Colon (tissue), 2 donors: Measurements from ENCODE around the gene GLB1L3.
"Not testable (repeated sequence)": the region's sequence is repeated elsewhere in the genome, so short reads cannot be mapped to it uniquely, and the experiment has no call there.

Source experiments
- FAIRE-seq: peaks from 2 replicates; lab custom pipeline; 2012; peaks lifted over from hg19 to GRCh38; lab: Jason Lieb, UNC
- donor health status: control.
- donor health status: control.

The GLB1L3 gene

DNA sequence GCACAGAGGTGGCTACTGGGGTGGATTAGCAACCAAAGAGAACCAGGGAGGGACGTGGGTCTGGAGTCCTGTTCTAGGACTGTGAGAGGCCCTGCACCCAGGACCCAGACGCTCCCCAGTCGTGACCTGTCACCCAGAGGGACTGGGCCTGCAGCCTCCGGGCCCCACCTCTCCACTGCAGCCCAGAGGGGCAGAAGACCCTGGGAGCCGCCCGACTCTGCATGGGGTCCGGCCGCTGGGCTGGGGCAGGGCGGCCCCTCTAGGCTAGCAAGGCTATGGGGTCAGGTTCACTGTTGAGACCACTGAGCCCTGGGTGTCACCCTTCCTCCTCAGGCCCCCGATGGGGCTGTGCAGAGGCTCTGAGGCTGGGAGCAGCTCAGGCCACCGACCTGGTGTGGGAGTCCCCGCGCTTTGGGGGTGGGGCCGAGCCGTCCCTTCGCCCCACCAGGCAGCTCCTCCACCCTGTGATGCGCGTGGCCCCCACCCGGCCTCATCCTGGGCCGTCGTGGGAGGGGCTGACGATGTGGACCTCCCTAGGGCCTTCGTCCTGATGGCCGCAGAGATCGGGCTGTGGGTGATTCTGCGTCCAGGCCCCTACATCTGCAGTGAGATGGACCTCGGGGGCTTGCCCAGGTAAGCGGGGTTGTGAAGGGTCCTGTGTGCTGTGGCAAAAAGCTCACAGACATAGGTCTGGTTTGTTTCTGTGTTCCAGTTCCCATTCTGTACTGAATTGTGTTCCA, 68.5 kb downstream of the GLB1L3 start:
- not testable (repeated sequence) for FAIRE-seq

DNA sequence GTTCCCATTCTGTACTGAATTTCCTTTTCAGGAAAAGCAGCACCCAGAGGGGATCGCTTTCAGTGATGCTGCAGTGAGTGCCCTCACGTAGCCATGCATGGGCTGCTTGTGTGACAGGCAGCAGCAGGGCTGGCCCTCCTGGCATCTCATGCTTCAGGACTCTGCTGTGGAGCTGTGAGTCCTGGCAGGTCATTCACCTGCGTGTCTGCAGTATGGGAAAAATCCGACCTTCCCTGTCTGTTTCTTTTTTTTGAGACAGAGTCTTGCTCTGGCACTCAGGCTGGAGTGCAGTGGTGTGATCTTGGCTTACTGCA, 69.0 kb downstream of the GLB1L3 start:
- FAIRE-seq = no peak

DNA sequence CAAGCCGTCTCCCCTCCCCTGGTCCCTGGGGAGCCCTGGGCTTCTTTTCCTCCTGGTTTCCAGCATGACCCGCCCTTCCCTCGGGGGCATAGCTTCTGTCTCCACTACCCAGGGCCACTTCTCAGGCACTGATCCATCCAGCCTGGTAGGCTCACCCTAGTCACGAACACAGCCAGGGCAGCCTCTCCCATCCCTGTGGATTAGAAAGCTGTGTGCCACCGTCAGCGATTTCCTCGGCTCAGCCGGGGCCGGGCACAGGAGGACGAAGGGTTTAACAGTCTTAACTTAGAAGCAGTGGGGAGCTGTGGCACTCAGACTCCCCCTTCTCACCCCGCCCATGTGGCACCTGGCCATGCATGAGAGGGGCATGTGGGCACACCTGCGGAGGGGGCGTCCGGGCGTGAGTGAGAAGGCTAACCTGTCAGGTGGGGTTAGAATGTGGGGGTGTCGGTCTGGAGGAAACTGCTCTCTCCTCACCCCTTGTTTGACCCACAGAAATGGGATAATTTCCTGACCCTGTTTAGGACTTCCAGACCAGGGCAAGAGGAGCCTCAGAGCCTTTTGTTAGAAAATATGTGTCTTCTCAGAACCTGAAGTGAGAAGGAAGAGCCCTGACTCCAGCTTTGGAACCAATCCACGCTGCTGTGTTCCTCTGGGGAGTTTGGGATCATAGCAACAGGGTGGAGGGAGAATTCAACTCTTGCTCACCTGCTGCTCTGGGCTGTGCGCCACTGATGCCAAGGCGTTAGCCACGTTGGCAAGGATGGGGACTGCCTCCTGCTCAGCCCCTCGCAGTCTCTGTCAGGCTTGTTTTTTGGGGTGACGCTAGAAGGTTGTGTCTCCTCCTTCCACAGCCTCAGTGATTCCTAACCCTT, 70.2 kb downstream of the GLB1L3 start:
- no peak for FAIRE-seq

DNA sequence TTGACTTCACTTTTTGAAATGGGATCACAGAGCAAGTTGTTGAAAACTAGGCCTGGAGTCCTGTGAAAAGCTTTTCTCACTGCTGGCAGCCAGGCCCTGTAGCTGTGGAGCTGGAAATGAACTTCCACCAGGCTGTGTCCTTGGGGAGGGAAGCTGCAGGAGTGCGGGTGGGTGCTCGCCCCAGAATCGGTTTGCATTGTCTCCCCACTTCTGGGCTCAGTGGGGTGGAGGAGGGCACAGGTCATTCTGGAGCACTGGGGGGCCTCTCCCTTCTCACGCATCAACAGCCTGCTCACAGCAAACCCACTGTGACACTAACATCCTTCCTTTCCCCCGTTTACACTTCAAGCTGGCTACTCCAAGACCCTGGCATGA, 70.8 kb downstream of the GLB1L3 start:
- no peak for FAIRE-seq

DNA sequence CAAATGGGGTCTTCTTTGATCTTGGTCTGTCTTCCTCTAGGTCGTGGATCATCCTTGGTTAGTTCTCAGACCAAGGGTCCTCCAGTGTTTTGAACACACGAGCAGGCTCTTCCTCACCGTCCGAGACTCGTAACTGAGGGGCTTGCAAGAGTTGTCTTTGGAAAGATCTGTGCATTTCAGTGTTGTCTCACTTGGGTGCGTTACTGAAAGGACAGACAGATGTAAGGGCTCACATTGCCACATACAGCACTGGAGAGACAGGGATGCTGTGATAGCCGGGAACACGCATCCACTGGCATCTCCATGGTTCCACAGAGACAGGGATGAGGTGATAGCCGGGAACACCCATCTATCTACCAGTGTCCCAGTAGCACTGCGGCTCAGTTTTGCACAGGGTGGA, 71.3 kb downstream of the GLB1L3 start:
- FAIRE-seq = no peak

DNA sequence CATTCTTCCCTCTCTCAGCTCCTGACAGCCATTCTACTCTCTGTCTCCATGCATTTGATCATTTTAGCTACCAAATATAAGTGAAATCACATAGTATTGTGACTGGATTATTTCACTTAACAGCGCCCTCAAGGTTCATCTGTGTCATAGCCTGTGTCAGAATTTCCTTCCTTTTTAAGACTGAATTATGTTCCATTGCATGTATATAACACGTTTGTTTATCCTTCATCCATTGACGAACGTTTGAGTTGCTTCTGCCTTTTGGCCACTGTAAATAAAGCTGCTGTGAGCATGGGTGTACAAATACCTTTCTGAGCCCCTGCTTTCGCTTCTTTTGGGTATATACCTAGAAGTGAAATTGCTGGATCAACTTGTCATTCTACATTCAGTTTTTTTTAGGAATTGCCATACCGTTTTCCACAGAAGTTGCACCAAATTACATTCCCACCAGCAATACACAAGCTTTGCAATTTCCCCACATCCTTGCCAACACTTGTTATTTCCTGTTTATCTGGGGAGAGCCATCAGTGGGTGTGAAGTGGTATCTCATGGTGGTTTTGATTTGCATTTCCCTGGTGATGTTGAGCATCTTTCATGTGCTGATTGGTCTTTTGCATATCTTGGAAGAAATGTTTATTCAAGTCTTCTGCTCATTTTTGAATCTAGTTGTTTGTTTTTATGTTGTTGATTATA, 73.1 kb downstream of the GLB1L3 start:
- no peak for FAIRE-seq

DNA sequence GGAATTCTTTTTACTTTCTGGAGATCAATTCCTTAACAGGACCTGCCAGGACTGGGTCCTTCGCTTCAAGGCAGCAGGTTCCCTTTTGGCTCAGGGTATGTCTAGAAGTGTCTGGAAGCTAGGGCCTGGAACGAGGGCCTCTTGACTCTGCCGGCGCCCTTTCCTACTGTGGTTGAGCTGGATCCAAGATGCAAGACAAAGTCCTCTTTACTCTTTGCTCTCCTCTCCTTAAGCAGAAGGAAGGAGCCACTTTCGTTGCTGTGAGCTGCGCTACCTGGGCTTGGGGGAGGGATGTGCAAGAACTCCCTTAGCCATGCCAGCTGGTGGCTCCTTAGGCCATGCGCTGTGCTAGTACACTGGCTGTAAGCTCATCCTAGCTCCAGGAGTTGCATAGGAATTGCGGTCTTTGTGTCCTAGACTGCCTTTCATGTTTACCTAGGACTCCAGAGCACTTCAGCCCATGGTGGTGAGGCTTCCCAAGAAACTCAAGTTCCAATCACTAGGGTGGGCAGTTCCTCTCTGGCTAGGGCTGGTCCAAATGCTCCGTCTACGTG, 73.7 kb downstream of the GLB1L3 start:
- no peak for FAIRE-seq

DNA sequence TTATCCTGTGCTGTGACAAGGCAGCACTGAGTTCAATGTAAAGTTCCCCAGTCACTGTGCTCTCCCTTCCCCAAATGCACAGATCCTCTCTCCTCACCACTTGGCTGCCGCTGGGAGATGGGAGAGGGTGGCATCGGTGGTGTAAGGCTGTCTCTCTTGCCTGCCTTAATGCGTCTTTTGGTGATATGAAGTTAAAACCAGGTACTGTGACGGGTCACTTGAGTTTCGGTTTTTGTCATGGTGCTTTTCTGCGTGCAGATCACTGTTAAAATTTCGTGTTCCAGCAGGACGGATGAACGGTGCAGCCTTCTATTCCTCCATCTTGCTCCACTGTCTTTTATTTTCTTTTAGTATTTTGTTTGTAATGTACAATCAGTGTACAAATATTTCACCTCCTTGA, 74.2 kb downstream of the GLB1L3 start:
- no peak for FAIRE-seq

DNA sequence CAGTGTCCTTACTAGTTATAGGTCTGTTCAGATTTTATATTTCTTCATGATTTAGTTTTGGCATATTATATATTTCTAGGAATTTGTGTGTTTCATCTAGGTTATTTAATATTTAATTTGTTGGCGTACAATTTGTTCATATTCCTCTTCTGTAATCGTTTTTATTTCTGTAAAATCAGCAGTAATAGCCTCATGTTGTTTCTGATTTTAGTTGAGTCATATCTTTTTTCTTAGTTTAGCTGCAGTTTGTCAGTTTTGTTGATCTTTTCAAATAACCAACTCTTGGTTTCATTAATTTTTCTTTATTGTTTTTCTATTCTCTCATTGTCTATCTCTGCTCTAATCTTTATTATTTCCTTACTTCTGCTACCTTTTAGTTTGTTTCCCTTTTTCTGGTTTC, 75.9 kb downstream of the GLB1L3 start:
- FAIRE-seq = no peak

DNA sequence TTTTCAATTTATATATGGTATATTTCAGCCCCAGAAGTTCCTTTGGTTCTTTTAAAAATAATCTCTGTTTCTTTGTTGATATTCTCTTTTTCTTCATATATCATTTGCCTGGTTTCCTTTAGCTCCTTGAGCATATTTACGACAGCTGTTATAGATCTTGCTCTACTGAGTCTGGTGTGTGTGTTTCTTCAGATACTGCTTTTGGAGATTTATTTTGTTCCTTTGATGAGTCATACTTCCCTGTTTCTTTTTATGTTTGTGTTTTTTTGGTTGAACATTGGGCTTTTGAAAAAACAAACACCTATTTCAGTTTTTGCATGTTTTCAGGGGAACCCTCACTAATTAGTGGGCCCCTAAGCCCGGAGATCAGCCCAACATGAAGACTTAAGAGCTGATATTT, 79.0 kb downstream of the GLB1L3 start:
- FAIRE-seq = no peak

DNA sequence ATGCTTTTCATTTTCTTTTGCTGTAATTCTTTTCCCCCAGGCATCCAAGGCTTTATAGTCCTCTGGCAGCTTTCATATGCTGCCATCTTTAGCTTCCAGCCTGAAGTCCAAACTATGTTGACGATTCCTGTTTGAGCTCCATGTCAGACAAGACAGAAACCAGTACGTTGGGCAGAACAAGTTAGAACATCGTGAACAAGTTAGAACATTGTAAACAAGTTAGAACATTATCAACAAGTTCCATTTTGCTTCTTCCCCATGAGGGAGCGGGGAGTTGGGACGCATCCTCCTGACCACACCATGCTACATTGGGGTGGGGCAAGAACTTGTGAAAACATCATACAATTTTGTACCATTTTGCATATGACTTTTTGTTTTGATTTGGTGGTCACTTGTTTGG, 79.5 kb downstream of the GLB1L3 start:
- no peak for FAIRE-seq

DNA sequence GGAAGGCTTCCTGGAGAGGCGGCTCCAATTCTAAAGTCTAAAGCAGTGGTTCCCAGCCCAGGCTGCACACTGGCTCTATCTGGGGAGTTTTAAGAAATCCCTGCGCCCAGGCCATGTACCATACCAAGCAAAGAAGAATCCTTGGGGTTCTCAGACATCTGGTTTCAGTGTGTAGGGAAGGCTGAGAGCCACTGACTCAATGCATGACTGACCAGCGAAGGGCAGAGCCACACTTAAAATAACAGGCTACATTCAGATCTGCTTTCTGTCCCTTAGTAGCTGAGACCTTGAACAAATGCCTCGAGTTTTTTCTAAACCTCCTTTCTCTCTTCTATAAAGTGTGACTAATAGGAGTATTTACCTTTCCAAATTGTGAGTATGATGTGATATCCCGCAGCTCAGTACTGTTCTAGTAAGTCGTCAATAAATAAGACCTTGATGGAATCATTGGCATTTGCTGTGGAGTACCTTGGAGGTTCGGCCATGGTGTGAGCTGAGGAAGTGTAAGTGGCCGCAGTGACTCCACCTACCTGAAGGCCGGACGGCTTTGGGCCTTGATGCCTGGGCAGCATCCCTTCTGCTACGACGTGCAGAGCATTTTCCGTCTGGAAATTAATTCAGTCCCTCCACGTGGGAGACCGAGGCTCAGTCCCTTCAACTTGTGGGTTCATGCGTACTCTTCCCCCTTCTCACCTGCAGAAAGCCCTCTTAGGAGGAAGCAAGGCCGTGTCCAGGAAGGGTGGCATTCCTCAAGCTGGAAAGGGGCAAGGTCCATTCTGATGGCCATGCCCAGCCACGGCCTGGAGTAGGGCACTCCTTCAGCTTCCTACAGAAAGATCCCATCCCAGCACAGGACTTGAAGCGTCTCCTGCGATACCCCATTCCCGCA, 80.7 kb downstream of the GLB1L3 start:
- no peak for FAIRE-seq

DNA sequence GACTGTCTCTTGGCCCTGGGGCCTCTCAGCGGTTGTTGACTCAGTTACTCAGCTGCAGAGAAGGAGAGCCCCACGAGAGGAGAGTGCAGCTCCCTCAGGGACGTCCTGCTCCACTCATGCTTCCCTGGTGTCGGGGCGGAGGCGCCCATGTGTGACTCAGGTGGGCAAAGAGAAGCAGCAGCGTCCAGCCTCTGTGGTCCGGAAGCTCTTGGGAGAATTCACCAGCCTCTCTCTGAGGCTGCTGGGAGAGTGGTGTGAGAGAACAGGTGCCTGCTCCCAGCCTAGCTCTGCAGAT, 81.3 kb downstream of the GLB1L3 start:
- no peak for FAIRE-seq

DNA sequence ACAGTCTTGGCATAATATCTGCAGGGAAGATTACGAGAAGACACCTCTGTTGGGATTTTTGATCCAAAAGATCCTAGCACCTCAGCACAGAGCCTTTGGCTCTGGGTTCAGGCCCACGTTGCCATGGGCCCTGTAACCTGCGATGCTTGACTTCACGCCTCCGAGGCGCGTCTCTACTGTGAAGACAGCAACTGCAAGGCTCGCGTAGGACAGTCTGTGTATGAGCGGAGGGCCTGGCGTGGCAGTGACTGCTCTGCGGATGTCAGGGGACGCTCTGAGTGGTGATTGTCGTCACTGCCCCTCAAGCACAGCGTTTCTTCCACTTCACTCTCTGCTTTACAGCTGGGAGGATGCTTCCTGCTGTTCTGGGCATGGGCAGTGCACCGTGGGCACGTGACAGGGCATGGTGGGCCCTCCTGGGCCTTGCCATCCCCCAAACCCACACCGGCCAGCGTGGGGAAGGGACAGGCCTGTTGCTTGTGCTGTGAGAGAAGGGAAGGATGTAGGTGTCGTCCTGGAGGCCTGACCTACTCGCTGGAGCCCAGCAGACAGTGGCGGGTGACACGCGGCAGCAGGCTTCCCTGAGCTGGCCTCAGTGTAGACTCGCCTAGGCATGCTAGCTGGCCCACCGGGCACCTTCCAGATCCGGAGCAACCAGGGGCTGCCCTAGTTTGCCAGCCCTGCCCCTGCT, 82.1 kb downstream of the GLB1L3 start:
- FAIRE-seq = no peak

DNA sequence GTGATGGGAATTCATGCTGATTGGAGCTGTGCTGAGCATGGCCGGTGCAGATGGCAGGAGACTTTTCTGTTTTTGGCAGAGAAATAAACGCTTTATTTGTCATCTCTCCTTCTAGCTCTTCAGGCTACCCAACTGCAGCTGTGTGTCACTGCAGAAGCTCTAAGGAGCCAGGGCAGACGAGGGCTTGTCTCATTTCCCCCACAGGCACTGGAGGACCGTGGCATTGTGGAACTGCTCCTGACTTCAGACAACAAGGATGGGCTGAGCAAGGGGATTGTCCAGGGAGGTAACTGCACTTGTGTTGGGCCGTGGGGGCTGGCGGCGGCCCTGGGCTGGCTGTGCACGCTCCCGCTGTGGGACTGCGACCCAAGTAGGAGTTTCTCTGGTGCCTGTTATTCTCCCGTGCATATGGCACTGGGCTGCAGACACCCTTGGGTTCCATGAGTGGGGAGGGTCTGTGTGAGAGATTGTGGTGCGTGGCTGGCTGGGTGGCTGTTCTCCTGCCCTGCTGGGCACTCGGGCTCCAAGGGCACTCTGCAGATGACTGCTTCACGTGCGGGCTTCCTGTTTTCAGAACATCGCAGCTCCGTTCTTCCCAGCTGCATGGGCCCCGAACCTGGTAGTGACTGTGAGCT, 82.8 kb downstream of the GLB1L3 start:
- FAIRE-seq = no peak

DNA sequence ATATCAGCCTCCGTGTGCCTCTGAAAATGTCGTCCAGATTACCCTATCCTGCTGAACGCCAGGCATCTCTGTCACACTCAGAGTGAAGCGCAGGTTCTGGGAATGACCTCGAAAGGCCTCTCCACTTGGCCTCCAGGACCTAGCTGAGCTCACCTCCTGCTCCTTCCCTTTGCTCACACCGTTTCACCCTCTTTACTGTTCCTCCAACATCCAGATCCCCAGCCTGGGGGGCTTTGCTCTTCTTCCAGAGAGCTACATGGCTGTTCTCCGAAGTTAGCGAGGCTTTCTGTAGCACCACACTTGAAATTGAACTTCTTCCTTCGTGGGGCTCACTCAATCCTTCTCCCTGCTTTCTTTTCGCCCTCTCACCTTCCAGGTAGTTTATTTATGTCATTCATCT, 83.5 kb downstream of the GLB1L3 start:
- no peak for FAIRE-seq

DNA sequence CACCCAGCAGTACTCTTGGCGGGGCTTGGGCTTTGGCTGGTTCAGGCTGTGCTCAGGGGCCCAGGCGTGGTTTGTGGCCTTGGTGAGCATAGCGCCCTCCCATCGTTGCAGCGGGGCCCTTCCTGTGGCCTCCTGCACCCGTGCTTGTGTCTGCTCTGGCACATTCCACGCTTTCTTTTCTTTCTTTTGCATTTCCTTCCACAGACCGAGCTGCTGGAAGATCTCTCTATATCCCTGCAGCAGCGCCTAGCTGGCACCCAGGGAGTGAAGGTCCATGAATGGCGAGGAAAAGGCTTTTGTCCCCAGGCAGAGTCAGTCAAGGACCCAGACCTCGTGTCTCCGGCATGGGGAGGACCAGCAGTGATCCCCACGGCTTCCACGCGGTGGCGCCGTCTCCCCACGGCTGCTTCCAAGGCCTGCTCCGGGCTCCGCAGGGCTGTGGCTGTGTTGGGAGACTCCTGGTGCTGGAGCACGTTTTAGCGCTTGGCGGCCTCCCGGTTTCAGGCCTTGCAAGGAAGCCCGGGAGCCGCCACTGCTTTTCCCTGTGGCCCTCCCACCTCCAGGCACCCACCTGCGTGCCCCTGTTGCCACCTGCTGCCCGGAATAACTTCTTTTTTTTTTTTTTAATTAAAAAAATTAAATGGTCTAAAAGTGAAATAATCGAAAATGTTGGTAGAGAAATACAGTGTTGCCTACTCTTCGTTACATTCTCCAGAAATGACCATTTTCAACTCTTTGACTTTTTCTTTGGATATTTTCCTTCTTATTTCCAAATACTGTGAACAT, 84.1 kb downstream of the GLB1L3 start:
- FAIRE-seq = no peak

DNA sequence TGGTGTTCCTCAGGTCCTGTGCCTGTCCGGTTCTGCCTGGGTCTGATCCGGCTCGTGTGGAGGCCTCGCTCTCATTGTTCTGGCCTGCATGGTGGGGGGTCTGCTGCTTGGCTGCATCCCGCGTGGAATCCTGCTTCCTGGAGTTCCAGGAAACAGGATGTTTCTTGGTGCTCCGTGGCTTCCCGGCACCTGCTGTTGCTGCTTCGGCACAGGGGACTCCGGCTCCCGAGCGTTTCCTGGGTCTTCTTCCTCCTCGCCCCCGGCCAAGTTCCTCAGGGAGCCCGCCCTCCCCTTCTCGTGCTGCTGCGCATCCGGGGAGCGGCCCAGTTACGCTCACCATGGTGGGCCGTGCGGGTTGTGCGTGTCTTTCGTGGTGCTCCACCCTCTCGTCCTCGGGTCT, 85.5 kb downstream of the GLB1L3 start:
- FAIRE-seq = no peak

DNA sequence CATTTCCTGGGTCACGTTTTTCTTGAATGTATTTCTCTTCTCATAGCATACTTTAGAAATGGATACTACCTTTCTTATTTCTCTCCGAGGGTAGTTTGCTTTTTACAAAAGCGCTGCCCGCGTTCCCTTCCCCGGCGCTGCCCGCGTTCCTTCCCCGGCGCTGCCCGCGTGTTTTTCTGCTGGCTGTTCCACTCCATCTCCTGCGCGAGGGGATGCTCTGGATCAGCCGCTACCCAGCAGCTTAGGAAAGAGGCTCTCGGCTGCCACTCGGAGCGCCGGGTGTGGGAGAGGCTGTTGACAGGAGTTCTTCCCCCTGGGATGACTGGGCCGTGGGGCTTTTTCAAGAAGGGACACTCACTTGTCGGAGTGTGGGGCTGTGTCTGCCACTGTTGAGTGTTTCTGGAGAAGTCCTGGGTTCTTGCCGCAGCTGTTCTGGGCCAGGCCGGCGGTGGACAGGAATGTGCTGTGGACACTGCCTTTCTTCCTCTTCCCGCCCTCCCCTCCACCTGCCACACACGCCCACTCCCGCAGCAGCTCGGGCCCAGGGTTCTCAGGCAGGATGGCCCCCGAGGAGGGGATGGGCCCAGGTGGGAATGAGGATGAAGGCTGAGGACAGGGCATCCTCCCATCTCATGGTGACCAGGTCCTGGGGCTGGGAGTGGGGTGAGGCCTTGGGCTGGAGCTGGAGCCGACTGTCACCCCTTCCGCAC, 86.2 kb downstream of the GLB1L3 start:
- no peak for FAIRE-seq

DNA sequence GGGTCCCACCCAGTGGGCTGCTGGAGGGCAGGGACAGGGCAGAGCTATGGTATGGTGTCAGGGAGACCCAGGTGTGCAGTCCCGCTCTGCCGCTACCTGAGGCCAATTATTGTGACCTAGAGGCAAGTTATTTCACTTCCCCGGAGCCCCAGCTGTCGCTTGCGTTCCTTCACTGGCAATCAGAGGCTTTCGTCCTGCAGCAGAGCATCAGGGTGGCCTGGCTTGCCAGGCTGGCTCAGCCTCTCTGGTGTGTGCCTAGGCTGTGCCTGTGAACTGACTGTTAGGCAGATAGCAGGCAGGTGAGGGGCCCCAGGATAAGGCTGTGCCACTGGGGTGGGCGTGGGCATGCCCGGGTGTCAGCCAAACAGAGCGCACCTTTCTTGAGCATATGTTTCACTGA, 87.0 kb downstream of the GLB1L3 start:
- FAIRE-seq = no peak
